A549 (cell line): ENCODE measurements around the gene MAP3K4.

Experiments used
- CBX8 ChIP-seq: fragments of 200-600 bp; sonication (generic); IDR thresholded peaks from 2 replicates; pipeline ENCODE4 v1.6.1; 2016
- CTCF ChIP-seq: fragments of >200 bp; sonication (Bioruptor Twin); formaldehyde crosslinking; IDR thresholded peaks from 3 replicates; pipeline ENCODE4 v1.5.1; 2016
- POLR2A ChIP-seq: IDR thresholded peaks from 2 replicates; pipeline ENCODE4 v1.6.1; 2012; ENCODE audit warnings: mild to moderate bottlenecking, low read length
- RCOR1 ChIP-seq: fragments of 150-350 bp; IDR thresholded peaks from 2 replicates; pipeline ENCODE4 v1.6.1; 2014; ENCODE audit warnings: antibody characterized with exemption, low read length, low read depth

GRCh38 chr6:161082215-161082614 lies 90.6 kb downstream of the MAP3K4 start:
- TF ChIP-seq RCOR1: no peak
- TF ChIP-seq CTCF: no peak
- no peak for TF ChIP-seq CBX8
- no peak for TF ChIP-seq POLR2A
